ENCODE measurements around the gene SLC46A2.

- TF ChIP-seq, protein P1, sequence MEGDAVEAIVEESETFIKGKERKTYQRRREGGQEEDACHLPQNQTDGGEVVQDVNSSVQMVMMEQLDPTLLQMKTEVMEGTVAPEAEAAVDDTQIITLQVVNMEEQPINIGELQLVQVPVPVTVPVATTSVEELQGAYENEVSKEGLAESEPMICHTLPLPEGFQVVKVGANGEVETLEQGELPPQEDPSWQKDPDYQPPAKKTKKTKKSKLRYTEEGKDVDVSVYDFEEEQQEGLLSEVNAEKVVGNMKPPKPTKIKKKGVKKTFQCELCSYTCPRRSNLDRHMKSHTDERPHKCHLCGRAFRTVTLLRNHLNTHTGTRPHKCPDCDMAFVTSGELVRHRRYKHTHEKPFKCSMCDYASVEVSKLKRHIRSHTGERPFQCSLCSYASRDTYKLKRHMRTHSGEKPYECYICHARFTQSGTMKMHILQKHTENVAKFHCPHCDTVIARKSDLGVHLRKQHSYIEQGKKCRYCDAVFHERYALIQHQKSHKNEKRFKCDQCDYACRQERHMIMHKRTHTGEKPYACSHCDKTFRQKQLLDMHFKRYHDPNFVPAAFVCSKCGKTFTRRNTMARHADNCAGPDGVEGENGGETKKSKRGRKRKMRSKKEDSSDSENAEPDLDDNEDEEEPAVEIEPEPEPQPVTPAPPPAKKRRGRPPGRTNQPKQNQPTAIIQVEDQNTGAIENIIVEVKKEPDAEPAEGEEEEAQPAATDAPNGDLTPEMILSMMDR (IDR thresholded peaks at IDR 0.05): no peak
- no peak for TF ChIP-seq POLR2A (IDR thresholded peaks at IDR 0.05)
Observed at GRCh38 chr9:112892981-112893380, 2.3 kb upstream of the SLC46A2 start.

Data from tibial nerve (tissue), 3 donors.